H1 (cell line): ENCODE measurements around the gene CDH11. TPM values are rescaled to one million over a fixed set of nuclear protein-coding genes. Genes with fewer than 3 reads are reported as not detected.

Source experiments
- CTCF ChIA-PET: fragments of 300-600 bp; sonication (Branson Sonifier 250); formaldehyde crosslinking; loops from one replicate; lab custom pipeline; 2021; ENCODE audit not compliant: partially characterized antibody; lab: Charles Lee
- POLR2A ChIA-PET: fragments of 300-600 bp; sonication (Branson Sonifier 250); formaldehyde crosslinking; loops from one replicate; lab custom pipeline; 2021; ENCODE audit warnings: inconsistent platforms; ENCODE audit not compliant: partially characterized antibody; lab: Charles Lee
- DNase-seq, 2 experiments: peaks; one replicate each; pipeline versions ENCODE4 v3.0.0 to v3.0.0-alpha.2; 2010 to 2022; ENCODE audit warnings: low spot score in 2 of 2, low read depth in 1 of 2, mixed read lengths in 1 of 2
- FAIRE-seq: peaks from 2 replicates; lab custom pipeline; 2011; peaks lifted over from hg19 to GRCh38; lab: Jason Lieb, UNC
- H2AFZ ChIP-seq: 2 replicates; pipeline ENCODE4 v1.8.1; 2012; ENCODE audit warnings: low read length, inconsistent platforms
- H2AK5ac ChIP-seq: 2 replicates; pipeline ENCODE4 v1.6.1; 2013; ENCODE audit warnings: low read depth, low read length
- H2BK120ac ChIP-seq: replicated peaks from 2 replicates; pipeline ENCODE3; 2013; ENCODE audit warnings: low read depth, low read length, inconsistent platforms
- H2BK12ac ChIP-seq: 2 replicates; pipeline ENCODE4 v1.6.1; 2013; ENCODE audit warnings: low read depth, low read length
- H2BK15ac ChIP-seq: 2 replicates; pipeline ENCODE4 v1.6.1; 2013; ENCODE audit warnings: low read length
- H2BK20ac ChIP-seq: 2 replicates; pipeline ENCODE4 v1.6.1; 2013; ENCODE audit warnings: low read length
- H2BK5ac ChIP-seq: 2 replicates; pipeline ENCODE4 v1.6.1; 2013; ENCODE audit warnings: low read depth, low read length
- H3K14ac ChIP-seq: 2 replicates; pipeline ENCODE4 v1.6.1; 2013; ENCODE audit warnings: inconsistent platforms; ENCODE audit not compliant: insufficient read length
- H3K18ac ChIP-seq: 2 replicates; pipeline ENCODE4 v1.6.1; 2013; ENCODE audit warnings: low read length; ENCODE audit errors: extremely low read depth
- H3K23ac ChIP-seq: 2 replicates; pipeline ENCODE4 v1.6.1; 2013; ENCODE audit warnings: inconsistent platforms; ENCODE audit not compliant: insufficient read length
- H3K23me2 ChIP-seq: 2 replicates; pipeline ENCODE4 v1.6.1; 2013; ENCODE audit warnings: low read depth, low read length
- H3K27ac ChIP-seq: 2 replicates; pipeline ENCODE4 v1.6.1; 2011; ENCODE audit warnings: low read depth, low read length, inconsistent platforms
- H3K27me3 ChIP-seq, 4 experiments: replicated peaks in 1 of 4; 1 replicate in 1 of 4; 2 replicates in 3 of 4; pipeline versions ENCODE4 v1.6.1 to v1.8.1; 2011 to 2013; ENCODE audit warnings: low read length in 3 of 4, mild to moderate bottlenecking in 3 of 4, inconsistent platforms in 2 of 4, mixed read lengths in 2 of 4, moderate library complexity in 1 of 4; ENCODE audit not compliant: control insufficient read depth in 3 of 4, insufficient read depth in 3 of 4; ENCODE audit errors: extremely low read depth in 1 of 4
- H3K36me3 ChIP-seq, 4 experiments: 2 replicates each; pipeline versions ENCODE4 v1.6.1 to v1.8.1; 2011 to 2013; ENCODE audit warnings: mild to moderate bottlenecking in 4 of 4, low read length in 3 of 4, moderate library complexity in 2 of 4, control low read depth in 1 of 4, inconsistent platforms in 1 of 4; ENCODE audit not compliant: insufficient read depth in 4 of 4, control insufficient read depth in 2 of 4
- H3K4ac ChIP-seq: replicated peaks from 2 replicates; pipeline ENCODE3; 2013; ENCODE audit warnings: low read length, low read depth, mixed read lengths, inconsistent platforms; ENCODE audit not compliant: insufficient read length
- H3K4me1 ChIP-seq, 4 experiments: replicated peaks in 1 of 4; 1 replicate in 1 of 4; 2 replicates in 3 of 4; pipeline versions ENCODE4 v1.6.1 to v1.8.1; 2011 to 2013; ENCODE audit warnings: low read length in 3 of 4, inconsistent platforms in 2 of 4, mixed read lengths in 1 of 4; ENCODE audit not compliant: insufficient read depth in 4 of 4, control insufficient read depth in 3 of 4
- H3K4me2 ChIP-seq, 2 experiments: 2 replicates each; pipeline versions ENCODE4 v1.6.1 to v1.8.1; 2011 to 2013; ENCODE audit warnings: low read depth in 2 of 2, low read length in 2 of 2, control low read depth in 1 of 2, inconsistent platforms in 1 of 2, mild to moderate bottlenecking in 1 of 2; ENCODE audit not compliant: insufficient read depth in 1 of 2
- H3K4me3 ChIP-seq, 4 experiments: fragments of 200-600, 300-600 bp in 1 of 4; sonication (generic), shearing (Covaris generic), sonication (Bioruptor Twin) in 1 of 4; 2 replicates each; pipeline versions ENCODE4 v1.5.1 to v1.8.1; 2011 to 2016; ENCODE audit warnings: low read length in 4 of 4, low read depth in 3 of 4, control low read depth in 2 of 4, inconsistent platforms in 2 of 4, mild to moderate bottlenecking in 2 of 4, mixed read lengths in 1 of 4, moderate library complexity in 1 of 4; ENCODE audit not compliant: insufficient read depth in 2 of 4; ENCODE audit errors: extremely low read depth in 1 of 4
- H3K56ac ChIP-seq: replicated peaks from 2 replicates; pipeline ENCODE3; 2013; ENCODE audit warnings: low read depth, mild to moderate bottlenecking, mixed read lengths, low read length, inconsistent platforms; ENCODE audit not compliant: insufficient read length
- H3K79me1 ChIP-seq: 2 replicates; pipeline ENCODE4 v1.6.1; 2013; ENCODE audit warnings: low read depth, low read length, control low read depth
- H3K79me2 ChIP-seq, 2 experiments: 2 replicates each; pipeline versions ENCODE4 v1.6.1 to v1.8.1; 2012 to 2013; ENCODE audit warnings: low read length in 2 of 2, mild to moderate bottlenecking in 2 of 2, inconsistent platforms in 1 of 2; ENCODE audit not compliant: insufficient read depth in 2 of 2, control insufficient read depth in 1 of 2
- H3K9ac ChIP-seq, 4 experiments: replicated peaks in 1 of 4; 1 replicate in 1 of 4; 2 replicates in 3 of 4; pipeline versions ENCODE4 v1.6.1 to v1.8.1; 2011 to 2013; ENCODE audit warnings: low read depth in 3 of 4, low read length in 3 of 4, control low read depth in 2 of 4, mild to moderate bottlenecking in 2 of 4, moderate library complexity in 2 of 4, inconsistent platforms in 1 of 4; ENCODE audit errors: extremely low read depth in 1 of 4
- H3K9me3 ChIP-seq, 2 experiments: 2 replicates each; pipeline versions ENCODE4 v1.6.1 to v1.8.1; 2012 to 2013; ENCODE audit warnings: mild to moderate bottlenecking in 2 of 2, moderate library complexity in 2 of 2, control low read depth in 1 of 2, inconsistent platforms in 1 of 2, low read depth in 1 of 2, low read length in 1 of 2, mixed read lengths in 1 of 2; ENCODE audit not compliant: insufficient read depth in 2 of 2
- H4K20me1 ChIP-seq, 2 experiments: replicated peaks in 1 of 2; 2 replicates each; pipeline versions ENCODE3 to v1.8.1; 2011 to 2013; ENCODE audit warnings: inconsistent platforms in 2 of 2, low read length in 2 of 2, mild to moderate bottlenecking in 1 of 2; ENCODE audit not compliant: insufficient read depth in 2 of 2, control insufficient read depth in 1 of 2
- H4K5ac ChIP-seq: 2 replicates; pipeline ENCODE4 v1.6.1; 2013; ENCODE audit warnings: low read length, low read depth, mixed read lengths, inconsistent platforms; ENCODE audit not compliant: insufficient read length
- H4K8ac ChIP-seq: 2 replicates; pipeline ENCODE4 v1.8.0; 2013; ENCODE audit warnings: mild to moderate bottlenecking, moderate library complexity, low read length, inconsistent platforms; ENCODE audit not compliant: insufficient read depth; ENCODE audit errors: extremely low read depth
- H4K91ac ChIP-seq: replicated peaks from 2 replicates; pipeline ENCODE3; 2013; ENCODE audit warnings: low read length, mixed read lengths, inconsistent platforms; ENCODE audit not compliant: insufficient read length
- CTBP2 ChIP-seq: IDR thresholded peaks from 2 replicates; pipeline ENCODE4 v1.7.0; 2011; ENCODE audit warnings: borderline replicate concordance, mild to moderate bottlenecking, moderate library complexity, mixed read lengths, low read length; ENCODE audit not compliant: insufficient read depth, insufficient read length
- POLR2A ChIP-seq, 2 experiments: IDR thresholded peaks; 1 replicate in 1 of 2; 2 replicates in 1 of 2; pipeline ENCODE4 v1.6.1; 2011; ENCODE audit warnings: low read depth in 2 of 2, low read length in 2 of 2, mild to moderate bottlenecking in 2 of 2; ENCODE audit errors: control extremely low read depth in 1 of 2
- POLR2AphosphoS5 ChIP-seq: IDR thresholded peaks from 2 replicates; pipeline ENCODE4 v1.6.1; 2011; ENCODE audit warnings: low read depth, low read length
- RBBP5 ChIP-seq: IDR thresholded peaks from 2 replicates; pipeline ENCODE4 v1.7.1; 2012; ENCODE audit warnings: low read depth, mild to moderate bottlenecking, inconsistent platforms, low read length, moderate library complexity, borderline replicate concordance
- polyA plus RNA-seq, 7 experiments: library from polyadenylated mRNA; depleted of rRNA in 3 of 7; stranded (reverse) in 5 of 7; unstranded in 2 of 7; fragments of >200 nt in 5 of 7; fragments of 200-250 nt in 2 of 7; gene quantifications; 1 replicate in 5 of 7; 2 replicates in 1 of 7; 4 replicates in 1 of 7; pipeline versions ENCODE4 v1.2.1 to v1.2.3, GENCODE V29; 2011 to 2013; ENCODE audit warnings: missing spikeins in 2 of 7, mixed read lengths in 2 of 7
- total RNA-seq: library from RNA; stranded (reverse); fragmentation: NEBNext Ultra II Directional; extraction: Animal tissue kit (Norgen Biotek cat#: 25700); gene quantifications from 2 replicates; pipeline ENCODE4 v1.2.1, GENCODE V29; 2021

CDH11 gene
- total and polyA plus RNA-seq, 2 of the 8 experiments (the other 6 are each of a cell fraction or from before 2014, with no cell fraction given): 3.3 to 8.4 TPM

DNA sequence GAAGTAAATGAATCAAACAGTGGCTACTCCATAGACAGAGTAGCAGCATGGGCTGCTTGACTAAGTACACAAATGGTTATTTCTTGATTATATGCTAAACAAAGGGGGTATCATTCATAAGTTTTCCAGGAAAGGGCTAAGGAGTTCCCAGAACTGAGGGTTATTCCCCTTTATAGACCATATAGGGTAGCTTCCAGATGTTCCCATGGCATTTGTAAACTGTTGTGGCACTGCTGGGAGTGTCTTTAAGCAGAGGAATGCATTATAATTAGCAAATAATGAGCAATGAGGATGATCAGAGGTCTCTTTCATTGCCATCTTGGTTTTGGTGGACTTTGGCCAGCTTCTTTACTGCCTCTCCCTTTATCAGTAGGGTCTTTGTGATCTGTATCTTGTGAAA lies 105.1 kb downstream of the CDH11 start:
- Histone ChIP-seq H4K20me1 (no peaks in the 10 kb centered on the region), H3K4me2 (no peak overlapping the region), H3K23ac (no peak overlapping the region), H3K79me1 (no peaks in the 10 kb centered on the region), H3K14ac (no peak overlapping the region), H3K4me1 (peaks cover 0 to 3% (median under 1%) of the 10 kb centered on the region in 4 experiments; a peak in 3 of 7 replicates), H2BK12ac (no peak overlapping the region), H3K36me3 (no peaks in the 10 kb centered on the region), H2AFZ (no peak overlapping the region), H4K8ac (no peak overlapping the region), H3K27ac (no peak overlapping the region), H2AK5ac (no peak overlapping the region), H3K9me3 (peaks cover 0 to 12% of the 10 kb centered on the region in 2 experiments; a peak in 2 of 4 replicates), H4K91ac (no peak overlapping the region), H3K4ac (no peak overlapping the region), H3K18ac (no peak overlapping the region), H3K56ac (no peak overlapping the region), H3K9ac (no peak overlapping the region), H2BK20ac (no peak overlapping the region), H2BK15ac (no peak overlapping the region), H2BK120ac (no peak overlapping the region), H3K79me2 (no peaks in the 10 kb centered on the region), H4K5ac (no peak overlapping the region), H3K23me2 (no peaks in the 10 kb centered on the region), H3K4me3 (no peak overlapping the region), H3K27me3 (no peaks in the 10 kb centered on the region), H2BK5ac (no peak overlapping the region)
- DNase-seq (no peak), FAIRE-seq (no peak)
- POLR2A ChIA-PET: no interaction called here
- CTCF ChIA-PET: no interaction called here
- no peak for TF ChIP-seq CTBP2
- TF ChIP-seq RBBP5: no peak
- no peak for TF ChIP-seq POLR2AphosphoS5
- no peak for TF ChIP-seq POLR2A (IDR thresholded peaks at IDR 0.05; ENCODE audit: control extremely low read depth in 1 of 2, low read depth in 2 of 2, low read length in 2 of 2)
